NOMO-1 treated with DMSO at 0.1 percent for 48 hours (cell line): ENCODE measurements around the gene NBPF4.
A peak's percentile ranks its signal among the peaks of the same experiment; 100 is the strongest.
"Not testable (repeated sequence)": the region's sequence is repeated elsewhere in the genome, so short reads cannot be mapped to it uniquely, and the experiment has no call there.

Source experiments
- DNase-seq: peaks from one replicate; lab custom pipeline; 2025; ENCODE audit not compliant: unreplicated experiment; lab: John Stamatoyannopoulos, UW

Gene NBPF4

GRCh38 chr1:108211014-108211413, 32.9 kb downstream of the NBPF4 start:
- no peak for DNase-seq

GRCh38 chr1:108209456-108210108, 34.3 kb downstream of the NBPF4 start:
- no peak for DNase-seq

- no peak for DNase-seq
These were observed 35.0 kb downstream of the NBPF4 start for GRCh38 chr1:108208724-108209446.

- not testable (repeated sequence) for DNase-seq
These were observed 40.3 kb downstream of the NBPF4 start for GRCh38 chr1:108203582-108203981.

- DNase-seq: no peak
These were observed 42.2 kb downstream of the NBPF4 start for GRCh38 chr1:108201687-108202086.

GRCh38 chr1:108200687-108201051, 43.2 kb downstream of the NBPF4 start:
- DNase-seq: peak; percentile 45

GRCh38 chr1:108199781-108200686, 43.8 kb downstream of the NBPF4 start, which contains the start of gene SLC25A24:
Gene SLC25A24, minus strand, starts transcription at chr1:108200343. Its CDS starts 205 bp downstream, at chr1:108200138.
- peak; percentile 76 for DNase-seq

GRCh38 chr1:108199201-108199691, 44.6 kb downstream of the NBPF4 start:
- peak; percentile 26 for DNase-seq

- no peak for DNase-seq
These were observed 49.8 kb downstream of the NBPF4 start for GRCh38 chr1:108194051-108194450.

GRCh38 chr1:108193333-108193732, 50.5 kb downstream of the NBPF4 start:
- no peak for DNase-seq

- DNase-seq: no peak
These were observed 51.3 kb downstream of the NBPF4 start for GRCh38 chr1:108192581-108192980.

GRCh38 chr1:108190686-108191416, 53.0 kb downstream of the NBPF4 start:
- no peak for DNase-seq

GRCh38 chr1:108190001-108190634, 53.8 kb downstream of the NBPF4 start:
- no peak for DNase-seq

GRCh38 chr1:108188801-108189200, 55.1 kb downstream of the NBPF4 start:
- no peak for DNase-seq

- DNase-seq: peak; percentile 10
These were observed 60.7 kb downstream of the NBPF4 start for GRCh38 chr1:108182959-108183700.

GRCh38 chr1:108179018-108179417, 64.9 kb downstream of the NBPF4 start:
- DNase-seq: no peak
